SIG-M5 treated with dmso at 0.1 percent for 504 hours (cell line): Measurements from ENCODE around the gene TTC4.
"Not testable (repeated sequence)": the region's sequence is repeated elsewhere in the genome, so short reads cannot be mapped to it uniquely, and the experiment has no call there.

Experiments
- DNase-seq: peaks from one replicate; lab custom pipeline; 2025; ENCODE audit not compliant: unreplicated experiment; lab: John Stamatoyannopoulos, UW

Gene TTC4

DNA sequence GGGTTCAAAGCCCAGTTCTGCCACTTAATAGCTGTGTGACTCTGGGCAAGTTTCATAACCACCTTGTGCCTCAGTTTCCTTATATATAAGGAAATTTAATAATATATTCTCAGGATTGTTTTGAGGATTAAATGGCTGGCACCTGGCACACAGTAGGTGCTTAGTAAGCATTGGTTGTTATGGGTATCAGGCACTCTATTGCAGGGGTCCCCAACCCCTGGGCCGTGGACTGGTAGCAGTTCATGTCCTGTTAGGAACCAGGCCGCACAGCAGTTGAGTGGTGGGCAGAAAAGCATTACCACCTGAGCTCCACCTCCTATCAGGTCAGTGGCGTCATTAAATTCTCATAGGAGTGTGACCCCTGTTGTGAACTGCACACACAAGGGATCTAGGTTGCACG is 30.2 kb downstream of the TTC4 start:
- no peak for DNase-seq

DNA sequence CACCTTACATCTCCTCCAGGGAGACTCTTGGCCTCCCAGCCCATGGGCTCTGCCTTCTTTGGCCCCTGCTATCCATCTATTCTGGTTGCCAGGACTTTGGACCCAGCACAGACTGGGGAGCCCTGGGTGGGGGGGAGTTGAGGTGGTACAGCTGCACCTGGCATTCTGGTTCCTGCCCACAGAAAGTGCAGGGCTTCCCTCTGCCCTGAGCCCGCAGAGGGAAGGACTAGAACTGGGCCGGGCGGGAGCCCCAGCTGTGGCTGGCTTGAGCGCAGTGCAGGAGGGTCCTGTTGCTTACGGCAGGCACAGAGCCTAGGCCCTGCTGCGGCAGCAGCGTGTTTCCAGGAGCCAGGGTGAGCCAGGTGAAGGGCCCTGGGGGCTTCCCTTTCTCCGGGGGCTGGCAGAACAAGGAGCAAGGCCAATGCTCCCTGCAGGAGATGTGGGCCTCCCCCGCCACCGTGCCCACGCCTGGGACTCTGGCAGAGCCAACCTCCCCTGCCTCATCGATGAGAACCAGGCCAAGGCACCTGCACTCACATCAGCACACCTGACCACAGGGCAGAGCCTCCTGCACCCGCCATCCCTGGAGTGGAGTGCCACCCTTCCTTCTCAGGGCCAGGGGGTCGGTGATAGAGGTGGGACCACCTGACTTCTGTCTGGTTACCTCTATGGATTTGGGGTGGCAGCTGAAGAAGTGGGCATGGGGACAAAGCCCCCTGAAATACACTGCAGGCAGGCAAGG is 32.6 kb downstream of the TTC4 start:
- DNase-seq = no peak

DNA sequence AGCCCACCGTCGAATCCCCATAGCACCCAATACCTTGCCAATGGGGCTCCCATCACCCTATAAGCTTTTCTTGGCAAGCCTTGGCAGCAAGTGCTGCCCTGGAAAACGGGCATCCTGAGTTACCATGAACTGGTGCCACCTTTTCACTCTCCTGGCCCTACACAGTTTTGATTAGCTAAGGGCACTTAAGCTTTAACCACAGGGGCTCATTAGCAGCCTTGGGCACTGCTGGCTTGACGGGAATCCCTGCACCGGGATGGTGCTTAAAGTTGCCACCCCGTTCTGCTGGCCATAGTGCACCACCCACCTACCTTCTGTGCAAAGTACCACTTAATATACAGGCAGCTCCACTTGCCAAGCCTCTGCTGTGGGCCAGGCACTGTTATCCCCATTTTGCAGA is 34.9 kb downstream of the TTC4 start:
- no peak for DNase-seq

DNA sequence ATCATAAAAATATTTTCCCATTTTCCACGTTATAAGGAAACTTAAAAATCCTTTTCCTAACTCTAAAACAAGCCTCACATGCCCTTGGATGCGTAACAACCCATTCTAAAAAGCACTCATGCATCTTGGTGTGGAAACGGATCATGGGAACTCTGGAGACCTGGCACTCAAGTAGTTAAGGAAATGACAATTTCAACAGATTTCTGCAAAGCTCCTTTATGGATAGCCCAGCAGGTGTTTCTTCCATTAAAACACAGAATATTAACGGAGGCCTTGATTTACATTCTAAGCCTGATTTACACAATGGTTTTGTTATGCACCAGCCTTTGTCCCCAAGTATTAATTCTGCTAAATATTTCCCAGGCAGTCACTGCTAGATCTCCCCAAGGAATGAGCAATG is 35.8 kb downstream of the TTC4 start:
- no peak for DNase-seq

DNA sequence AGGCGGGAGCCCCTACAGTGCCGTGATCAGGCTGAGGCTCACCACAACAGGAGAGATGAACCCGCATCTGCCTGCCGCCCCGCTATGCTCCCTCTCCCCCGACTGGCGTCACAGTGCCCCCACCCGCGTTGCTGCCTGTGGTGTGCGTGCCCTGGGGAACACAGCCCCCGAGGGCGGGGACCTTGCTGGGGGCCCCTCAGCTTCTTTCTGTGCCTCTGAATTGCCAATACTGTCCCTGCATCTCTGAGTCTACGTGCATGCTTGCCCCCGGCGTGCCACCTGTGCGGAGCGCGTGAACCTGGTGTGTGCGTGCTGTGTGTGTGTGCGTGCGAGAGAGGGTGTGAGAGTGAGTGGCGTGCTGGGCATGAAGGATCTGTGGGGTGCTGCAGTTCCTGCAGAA is 38.4 kb downstream of the TTC4 start:
- DNase-seq = no peak

DNA sequence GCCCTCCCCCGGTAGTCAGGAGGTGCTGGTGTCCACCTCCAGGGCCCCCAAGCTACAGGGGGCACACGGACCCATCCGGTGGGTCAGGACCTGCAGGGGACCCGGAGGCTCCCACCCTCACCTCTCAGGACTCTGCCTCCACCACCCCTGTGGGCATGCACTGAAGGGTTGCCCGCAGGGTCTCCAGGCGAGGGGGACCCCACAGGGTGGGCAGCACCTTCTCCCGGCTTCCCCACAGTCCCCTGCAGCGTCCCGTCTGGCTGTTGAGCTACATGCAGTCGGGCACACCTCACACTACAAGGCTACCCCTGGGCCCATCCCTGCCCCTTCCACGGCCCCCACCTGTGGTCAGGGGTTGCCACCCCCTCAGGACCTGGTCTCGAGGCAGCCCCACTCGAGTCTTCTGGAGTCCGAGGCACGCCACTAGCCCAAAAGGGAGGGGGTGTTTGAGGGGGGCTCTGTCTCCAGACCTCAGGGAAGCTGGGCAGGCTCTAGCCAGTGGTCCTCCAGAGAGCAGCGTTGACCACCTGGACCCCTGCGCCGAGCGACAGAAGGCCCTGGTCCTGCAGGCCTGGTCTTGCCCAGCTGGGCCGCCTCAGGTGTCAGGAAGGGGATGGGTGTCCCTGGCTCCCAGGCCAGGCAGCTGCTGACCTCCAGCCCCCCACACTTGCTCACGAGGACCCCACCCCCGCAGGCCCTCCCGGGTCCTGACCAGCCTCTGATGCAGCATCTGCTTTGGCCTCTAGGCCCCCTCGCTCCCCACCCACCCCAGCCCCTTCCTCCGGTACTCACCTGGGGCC is 39.0 kb downstream of the TTC4 start:
- DNase-seq = no peak

DNA sequence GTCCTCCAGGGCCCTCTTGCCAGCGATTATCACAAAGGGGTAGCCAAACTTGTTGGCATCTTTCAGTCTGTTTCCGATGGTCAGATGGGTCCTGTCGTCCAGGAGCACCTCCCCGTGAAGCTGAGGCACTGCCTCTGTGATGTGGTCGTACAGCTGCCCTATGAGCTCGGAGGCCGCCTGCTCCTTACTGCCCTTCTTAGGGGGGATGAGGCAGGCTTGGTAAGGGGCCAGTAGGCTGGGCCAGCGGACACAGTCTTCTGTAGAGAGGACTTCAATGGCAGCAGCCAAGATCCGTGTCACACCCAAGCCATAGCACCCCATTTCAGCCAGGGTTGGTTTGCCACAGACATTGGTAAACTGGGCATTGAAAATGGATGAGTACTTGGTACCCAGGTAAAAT is 42.2 kb downstream of the TTC4 start:
- no peak for DNase-seq

DNA sequence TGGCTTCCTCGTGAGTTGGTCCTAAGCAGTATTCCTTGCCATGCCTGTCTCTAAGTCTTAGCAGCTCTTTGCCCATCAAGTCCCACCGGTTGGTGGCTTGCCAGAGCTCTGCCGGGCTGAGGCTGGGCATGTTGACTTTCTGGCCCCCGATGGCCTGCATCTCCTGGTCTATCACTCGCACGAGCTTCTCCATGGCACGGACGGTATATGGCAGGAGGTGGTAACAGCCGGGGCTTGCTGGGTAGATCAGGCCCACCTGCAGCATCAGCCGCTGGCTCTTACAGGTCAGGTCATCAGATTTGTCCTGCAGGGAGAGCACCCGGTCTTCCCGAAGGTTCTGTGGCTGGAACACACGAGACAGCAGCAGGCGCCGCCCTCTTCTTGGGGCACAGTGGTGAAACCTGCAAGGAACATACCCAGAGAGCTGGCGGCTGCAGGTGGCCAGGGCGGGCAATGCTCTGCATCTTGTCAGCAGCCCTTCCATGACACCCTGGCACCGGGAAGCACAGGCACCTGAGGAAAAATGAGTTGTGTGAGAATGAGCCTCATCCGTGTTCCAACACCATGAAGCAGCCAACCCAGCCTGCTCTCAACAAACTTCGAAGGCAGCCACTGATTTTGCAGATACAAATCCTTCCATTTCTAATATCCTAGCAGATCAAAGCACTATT is 43.2 kb downstream of the TTC4 start:
- no peak for DNase-seq

DNA sequence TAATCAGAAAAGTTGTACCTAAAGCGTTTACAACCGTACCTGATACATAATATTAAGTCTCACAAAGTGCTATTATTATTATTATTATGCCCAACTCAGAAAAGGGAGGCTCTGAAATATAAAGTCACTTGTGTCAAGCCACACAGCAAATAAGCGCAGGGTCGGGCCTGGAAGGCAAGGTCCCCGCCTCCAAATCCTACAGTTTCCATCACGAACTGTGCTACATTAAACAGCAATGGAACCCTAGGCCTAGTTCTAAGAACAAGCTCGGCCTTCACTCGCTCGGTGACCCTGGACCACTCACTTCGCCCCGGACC is 48.1 kb downstream of the TTC4 start:
- no peak for DNase-seq

DNA sequence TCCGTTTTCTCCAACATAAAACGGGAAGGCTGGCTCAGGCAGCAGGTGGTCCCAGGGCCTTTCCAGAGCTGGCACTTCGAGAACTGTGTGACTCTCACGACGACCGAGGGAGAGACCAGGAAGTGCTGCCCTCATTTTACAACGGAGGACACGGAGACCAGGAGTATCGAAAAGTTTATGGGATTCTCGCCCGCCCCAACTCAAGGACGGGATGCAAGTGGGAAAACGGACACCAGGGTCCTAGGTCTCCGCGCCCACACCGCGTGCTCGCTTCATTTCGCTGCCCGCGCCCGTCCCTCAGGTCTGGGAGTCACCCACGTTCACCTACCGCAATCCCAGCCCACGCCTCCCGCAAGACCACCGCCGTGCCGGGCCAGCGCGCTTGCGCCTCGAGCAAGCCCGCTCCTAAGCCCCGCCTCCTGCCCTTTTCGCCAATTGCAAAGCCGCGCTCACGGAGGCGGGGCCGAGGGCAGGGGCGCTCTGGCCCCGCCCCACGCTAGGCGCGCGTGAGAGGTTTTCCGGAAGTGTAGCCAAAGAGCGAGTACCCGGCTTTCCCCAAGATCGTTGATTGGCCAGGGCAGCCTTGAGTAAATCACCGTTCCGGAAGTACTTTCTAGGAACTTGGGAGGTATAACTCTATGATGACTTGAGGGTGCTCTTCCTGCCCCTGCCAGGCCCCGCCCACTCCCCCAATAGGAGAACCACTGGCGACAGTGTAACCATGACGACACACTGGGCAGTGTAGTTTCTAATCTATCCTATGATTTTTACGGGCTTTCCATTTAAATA is 48.7 kb downstream of the TTC4 start, which contains the start of gene PARS2:
TSS of gene PARS2 (minus strand) at position 391 of the 789 bp plus-strand sequence. CDS start 5,362 bp downstream, outside the sequence.
- DNase-seq = peak; percentile 99

DNA sequence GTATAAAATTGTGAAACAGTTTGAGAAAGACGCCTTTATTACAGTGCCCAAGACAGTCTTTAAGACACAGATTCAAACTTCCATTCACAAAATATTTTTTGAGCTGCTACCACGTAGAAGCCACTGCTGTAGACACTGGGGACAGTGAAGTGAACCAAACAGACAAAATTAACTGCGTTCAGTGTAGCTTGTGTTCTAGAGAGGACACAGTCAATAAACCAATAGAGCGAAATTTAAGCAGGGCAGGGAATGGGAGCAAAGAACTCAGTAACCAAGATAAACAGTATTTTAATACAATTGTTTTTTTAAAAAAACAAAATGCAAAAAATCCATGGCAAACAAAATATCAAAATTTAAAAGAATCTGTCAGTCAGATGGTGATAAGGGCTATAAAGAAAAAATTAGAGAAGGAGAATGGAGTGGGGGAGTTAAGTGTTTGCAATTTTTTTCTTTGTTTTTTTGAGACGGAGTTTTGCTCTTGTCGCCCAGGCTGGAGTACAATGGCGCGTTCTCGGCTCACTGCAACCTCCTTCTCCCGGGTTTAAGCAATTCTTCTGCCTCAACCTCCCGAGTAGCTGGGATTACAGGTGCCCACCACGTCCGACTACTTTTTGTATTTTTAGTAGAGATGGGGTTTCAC is 49.4 kb downstream of the TTC4 start:
- DNase-seq = no peak

DNA sequence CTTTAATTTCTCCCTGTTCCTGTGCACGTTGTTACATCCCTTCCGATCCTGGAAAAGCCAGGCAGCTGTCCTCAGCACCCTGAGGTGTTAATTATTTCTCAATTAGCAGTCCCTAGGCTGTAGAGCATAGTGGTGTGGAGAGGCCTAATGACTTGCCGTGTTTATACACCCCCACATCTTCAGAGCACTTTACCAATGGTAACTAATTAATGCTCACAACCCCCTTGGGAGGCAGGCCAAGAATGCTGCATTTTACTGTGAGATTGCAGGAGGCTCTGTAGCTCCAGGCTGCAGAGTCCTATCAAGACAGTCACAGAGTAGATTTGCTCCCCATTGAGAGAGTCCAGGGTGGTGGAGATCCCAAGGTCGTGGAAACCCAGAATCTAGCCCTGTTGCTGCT is 51.1 kb downstream of the TTC4 start:
- DNase-seq = no peak

DNA sequence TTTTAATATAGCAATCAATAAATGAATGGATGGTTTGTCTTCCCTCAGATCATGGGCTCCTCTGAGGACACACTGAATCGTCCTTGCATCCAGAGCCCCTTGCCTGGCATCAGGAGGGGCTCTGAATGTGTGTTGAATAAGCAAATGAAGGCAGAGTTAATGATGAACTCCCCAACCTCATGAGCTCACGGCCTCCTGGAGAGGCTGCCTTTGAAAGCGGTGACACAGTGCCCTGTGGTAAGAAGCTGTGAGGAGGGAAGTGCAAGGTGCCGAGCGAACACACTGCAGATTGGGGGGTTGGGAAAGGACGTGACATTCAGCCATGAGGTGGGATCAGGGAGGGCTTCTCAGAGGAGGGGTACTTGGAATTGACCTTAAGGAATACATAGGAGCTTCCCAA is 51.9 kb downstream of the TTC4 start:
- no peak for DNase-seq

DNA sequence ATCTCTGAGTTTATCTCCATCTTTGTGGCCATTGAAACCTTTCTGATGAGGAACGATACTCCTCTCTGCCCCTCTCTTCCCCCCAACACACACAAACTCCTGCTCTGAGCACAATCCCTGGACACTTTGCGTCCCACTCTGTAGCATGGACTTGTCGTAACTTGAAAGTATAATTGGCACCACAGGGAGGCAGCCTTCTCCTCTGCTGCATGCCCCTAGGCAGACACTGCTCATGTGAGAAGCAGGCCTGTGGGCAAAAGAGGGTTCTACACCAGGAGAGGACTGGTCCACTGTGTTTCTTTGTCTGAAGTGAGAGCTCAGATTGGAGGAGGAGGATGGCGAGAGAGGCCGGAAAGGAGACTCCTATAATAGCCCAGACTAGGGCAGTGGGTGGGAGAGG is 52.4 kb downstream of the TTC4 start:
- DNase-seq = no peak

DNA sequence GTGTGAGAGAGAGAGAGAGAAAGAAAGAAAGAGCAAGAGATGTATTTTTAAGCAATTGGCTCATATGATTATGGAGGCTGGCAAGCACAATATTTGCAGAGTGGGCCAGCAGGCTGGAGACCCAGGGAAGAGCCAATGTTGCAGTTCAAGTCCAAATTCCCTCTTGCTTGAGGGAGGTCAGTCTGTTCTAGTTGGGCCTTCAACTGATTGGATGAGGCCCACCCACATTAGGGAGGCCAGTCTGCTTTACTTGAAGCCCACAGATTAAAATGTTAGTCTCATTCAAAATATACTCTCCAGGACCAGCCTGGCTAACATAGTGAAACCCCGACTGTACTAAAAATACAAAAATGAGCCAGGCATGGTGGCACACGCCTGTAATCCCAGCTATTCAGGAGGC is 57.3 kb downstream of the TTC4 start:
- DNase-seq = no peak

DNA sequence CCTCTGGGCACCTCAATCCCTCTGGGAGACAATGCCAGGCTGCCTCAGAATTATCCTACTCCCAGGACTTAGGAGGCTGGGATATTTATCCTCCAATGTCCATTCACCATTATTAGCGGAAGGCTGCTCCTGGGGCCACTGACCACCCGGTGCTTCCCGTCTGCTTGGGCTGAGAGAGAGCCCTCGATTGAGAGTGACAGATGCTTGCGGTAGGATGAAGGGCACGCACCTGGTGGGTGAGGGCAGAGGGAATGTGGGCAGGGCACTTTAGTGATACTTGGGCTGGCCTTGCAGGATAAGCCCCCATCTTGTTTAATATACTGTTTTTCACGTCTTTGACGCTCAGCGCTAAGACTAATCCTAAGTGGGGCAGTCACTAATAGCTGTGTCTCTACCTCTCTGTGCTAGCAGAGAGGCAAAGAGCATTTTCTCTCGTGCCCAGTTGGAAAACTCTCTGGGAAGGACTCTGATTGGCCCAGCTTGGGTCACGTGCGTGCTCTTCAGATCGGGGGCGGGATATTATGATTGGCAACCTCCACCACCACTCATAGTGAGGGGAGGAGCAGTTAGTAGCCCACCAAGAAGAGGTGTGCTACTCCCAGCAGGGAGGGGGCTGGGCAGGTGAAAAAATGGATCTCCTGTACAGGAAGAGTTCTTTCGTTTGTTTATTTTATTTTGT is 59.3 kb downstream of the TTC4 start:
- no peak for DNase-seq

DNA sequence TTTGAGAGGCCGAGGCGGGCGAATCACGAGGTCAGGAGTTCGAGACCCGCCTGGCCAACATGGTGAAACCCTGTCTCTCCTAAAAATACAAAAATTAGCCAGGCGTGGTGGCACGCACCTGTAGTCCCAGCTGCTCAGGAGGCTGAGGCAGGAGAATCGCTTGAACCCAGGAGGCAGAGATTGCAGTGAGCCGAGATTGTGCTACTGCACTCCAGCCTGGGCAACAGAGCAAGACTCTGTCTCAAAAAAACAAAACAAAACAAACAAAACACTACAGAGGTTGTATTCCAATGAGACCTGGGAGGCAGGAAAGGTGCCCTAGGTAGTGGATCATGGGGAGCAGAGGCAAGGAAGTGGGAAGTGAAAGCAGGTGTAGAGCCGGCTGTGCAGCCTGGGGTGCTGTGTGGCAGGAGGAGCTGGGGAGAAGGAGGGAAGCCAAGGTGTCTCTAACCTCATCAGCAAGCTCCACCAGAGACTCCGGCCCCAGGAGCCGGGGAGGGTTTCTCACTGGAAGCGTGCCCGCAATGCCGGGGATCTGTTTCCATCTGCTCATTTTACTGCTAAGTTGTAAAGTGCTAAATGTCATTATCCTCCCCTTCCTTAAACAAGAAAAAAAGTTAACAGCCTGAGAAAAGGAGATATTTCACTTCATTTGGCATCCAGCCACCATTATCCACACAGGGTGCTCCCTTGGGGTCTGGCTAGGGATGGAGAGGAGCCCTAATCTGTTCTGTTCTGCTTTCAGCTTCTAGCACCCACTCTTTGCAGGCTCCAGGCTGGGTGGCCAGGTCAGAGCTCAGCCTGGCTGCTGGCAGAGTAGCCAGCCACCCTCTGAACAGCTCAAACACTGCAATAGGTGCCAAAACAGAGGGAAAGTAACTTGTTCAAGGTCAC is 60.4 kb downstream of the TTC4 start:
- DNase-seq = not testable (repeated sequence)

DNA sequence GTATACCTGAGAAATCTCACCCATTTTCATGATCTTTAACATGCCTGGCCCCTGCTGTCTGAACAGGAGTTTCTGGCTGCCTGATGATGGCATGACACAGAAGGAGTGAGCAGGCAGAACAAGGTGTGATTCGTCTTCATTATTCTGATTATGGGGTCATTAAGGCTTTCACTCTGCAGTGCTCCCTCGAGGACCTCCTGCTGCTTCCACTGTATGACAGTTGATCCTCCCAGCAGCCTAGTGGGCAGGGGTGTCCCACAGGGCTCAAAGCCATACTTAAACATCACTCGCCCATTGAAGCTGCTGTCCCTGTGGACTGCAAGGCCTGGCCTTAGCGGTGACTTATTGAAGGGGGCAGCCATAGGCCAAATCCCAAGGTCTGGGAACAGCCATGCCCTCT is 61.4 kb downstream of the TTC4 start:
- no peak for DNase-seq

DNA sequence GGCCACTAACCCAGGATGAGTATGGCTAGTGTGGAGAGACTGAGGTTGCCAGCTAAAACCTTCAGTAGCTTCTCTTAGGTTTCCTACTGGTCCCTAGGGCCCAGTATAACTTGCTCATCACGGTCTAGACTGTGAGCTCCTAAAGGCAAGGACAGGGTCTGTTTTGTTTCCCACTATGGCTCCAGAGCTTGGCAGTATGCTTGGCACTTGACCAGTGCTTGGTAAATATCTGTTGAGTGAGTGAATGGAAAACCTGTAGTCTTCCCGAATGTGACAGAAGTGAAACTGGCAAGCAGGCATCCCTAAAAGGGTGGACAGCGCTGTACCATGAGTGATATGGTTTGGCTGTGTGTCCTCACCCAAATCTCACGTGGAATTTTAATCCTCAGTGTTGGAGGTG is 61.8 kb downstream of the TTC4 start:
- DNase-seq = no peak
